Adrenal gland (tissue), 5 donors: ENCODE results near the gene WDR91.

ENCODE experiments used
- POLR2A ChIP-seq, 2 donors: fragments of 450-650 bp; IDR thresholded peaks; one replicate each; pipeline ENCODE4 v1.6.1; 2017; ENCODE audit warnings: antibody characterized with exemption in 2 of 2, mild to moderate bottlenecking in 2 of 2, moderate library complexity in 1 of 2
- TF ChIP-seq, protein P1 (sequence below), 6 experiments: fragments of 450-650 bp in 4 of 6; fragments of 200-600 bp in 2 of 6; sonication (generic) in 1 of 6; IDR thresholded peaks; 1 replicate in 5 of 6; 2 replicates in 1 of 6; pipeline versions ENCODE4 v1.5.1 to v1.8.0; 2016 to 2021; ENCODE audit warnings: antibody characterized with exemption in 6 of 6, mild to moderate bottlenecking in 2 of 6, moderate library complexity in 1 of 6
- donor health status: DM: no; HTN: no; CAD: no.

DNA sequence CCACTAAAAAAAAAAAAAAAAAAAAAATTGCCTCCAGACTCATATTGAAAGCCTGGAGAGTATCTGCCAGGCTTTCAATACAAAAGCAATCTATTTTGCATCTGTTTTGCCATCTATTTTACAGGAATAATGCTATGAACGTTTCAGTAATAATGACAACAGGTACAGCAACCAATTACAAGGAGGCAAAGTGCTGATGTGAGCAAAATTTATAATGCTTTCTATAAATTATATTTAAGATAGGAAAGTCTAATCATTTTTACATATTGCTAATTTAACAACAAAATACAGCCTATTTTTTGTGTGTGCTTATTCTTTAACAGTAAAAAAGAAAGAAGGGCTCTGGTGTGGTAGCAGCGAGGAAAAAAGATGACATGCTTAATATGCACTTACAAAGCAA, 10.0 kb downstream of the WDR91 start:
- TF ChIP-seq POLR2A (IDR thresholded peaks at IDR 0.05): no peak
- TF ChIP-seq, protein P1, sequence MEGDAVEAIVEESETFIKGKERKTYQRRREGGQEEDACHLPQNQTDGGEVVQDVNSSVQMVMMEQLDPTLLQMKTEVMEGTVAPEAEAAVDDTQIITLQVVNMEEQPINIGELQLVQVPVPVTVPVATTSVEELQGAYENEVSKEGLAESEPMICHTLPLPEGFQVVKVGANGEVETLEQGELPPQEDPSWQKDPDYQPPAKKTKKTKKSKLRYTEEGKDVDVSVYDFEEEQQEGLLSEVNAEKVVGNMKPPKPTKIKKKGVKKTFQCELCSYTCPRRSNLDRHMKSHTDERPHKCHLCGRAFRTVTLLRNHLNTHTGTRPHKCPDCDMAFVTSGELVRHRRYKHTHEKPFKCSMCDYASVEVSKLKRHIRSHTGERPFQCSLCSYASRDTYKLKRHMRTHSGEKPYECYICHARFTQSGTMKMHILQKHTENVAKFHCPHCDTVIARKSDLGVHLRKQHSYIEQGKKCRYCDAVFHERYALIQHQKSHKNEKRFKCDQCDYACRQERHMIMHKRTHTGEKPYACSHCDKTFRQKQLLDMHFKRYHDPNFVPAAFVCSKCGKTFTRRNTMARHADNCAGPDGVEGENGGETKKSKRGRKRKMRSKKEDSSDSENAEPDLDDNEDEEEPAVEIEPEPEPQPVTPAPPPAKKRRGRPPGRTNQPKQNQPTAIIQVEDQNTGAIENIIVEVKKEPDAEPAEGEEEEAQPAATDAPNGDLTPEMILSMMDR (IDR thresholded peaks at IDR 0.05): no peak
